ENCODE measurements around the gene SEZ6.

SEZ6 gene

DNA sequence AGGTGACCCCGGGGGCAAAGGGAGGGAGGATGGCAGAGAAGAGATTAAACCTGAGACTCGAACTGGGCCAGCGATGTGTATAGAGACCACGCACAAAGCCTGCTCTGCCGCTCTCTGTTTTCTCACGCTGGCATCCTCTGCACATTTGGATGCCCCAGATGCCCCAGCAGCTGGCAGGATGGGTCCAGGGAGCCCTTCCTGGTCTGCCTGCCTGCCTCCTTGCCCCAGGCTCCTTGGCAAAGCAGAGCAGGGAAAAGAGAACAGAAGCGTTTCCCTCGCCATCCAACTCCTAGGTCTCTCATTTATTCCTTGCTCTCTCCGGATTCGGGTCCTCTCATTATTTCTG lies 31.9 kb upstream of the SEZ6 start:
- DNase-seq = no peak

DNA sequence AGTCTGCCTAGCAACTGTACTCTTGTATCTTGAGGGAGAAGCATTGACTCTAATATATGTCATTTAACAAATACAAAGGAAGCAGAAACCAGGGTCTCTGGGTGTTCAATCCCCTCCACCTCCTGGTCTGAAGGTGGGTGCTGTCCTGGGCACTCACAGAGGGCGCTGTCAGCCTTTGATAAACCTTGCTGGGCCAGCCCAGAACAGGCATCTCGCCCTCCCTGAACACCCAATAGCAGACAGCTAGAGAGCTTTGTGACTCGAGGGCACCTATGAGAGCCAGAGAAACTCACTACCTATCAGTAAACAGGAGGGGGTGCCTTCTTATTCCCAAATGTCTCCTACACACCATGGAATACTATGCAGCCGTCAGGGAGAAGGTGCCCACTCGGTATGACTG lies 30.8 kb upstream of the SEZ6 start:
- no peak for DNase-seq

DNA sequence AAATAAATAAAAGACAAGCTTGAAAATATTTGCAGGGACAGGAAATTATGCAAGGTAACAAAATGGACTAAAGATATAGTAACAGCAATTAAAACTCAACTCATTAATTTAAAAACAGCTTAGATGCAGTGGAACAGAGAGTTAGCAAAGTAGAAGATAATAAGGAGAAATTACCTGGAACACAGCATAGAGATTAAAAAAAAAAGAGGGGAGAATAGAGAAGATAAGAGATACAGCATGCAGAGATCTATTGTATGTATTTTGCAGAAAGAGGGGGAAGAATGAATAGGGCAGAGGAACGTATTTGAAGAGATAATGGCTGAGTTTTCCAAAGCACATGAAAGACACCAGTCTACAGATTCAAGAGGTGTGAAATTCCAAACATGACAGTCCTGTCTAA lies 28.7 kb upstream of the SEZ6 start:
- no peak for DNase-seq

DNA sequence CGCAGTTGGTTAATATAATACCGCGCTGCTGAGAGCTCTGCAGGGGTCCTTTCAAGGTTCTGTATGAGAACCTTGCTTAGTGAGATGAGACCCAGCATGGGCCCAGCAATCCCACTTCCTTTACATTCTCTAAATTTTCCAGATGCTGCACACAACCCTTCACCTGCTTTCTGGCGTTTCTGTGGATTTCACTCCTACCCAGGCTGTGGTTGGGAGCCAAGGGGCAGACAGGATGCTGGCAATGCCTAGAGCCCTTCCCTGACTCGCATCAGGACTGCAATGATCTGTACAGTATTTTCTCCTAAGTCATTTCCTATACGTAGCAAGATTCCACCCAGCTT lies 27.0 kb upstream of the SEZ6 start:
- DNase-seq = no peak

DNA sequence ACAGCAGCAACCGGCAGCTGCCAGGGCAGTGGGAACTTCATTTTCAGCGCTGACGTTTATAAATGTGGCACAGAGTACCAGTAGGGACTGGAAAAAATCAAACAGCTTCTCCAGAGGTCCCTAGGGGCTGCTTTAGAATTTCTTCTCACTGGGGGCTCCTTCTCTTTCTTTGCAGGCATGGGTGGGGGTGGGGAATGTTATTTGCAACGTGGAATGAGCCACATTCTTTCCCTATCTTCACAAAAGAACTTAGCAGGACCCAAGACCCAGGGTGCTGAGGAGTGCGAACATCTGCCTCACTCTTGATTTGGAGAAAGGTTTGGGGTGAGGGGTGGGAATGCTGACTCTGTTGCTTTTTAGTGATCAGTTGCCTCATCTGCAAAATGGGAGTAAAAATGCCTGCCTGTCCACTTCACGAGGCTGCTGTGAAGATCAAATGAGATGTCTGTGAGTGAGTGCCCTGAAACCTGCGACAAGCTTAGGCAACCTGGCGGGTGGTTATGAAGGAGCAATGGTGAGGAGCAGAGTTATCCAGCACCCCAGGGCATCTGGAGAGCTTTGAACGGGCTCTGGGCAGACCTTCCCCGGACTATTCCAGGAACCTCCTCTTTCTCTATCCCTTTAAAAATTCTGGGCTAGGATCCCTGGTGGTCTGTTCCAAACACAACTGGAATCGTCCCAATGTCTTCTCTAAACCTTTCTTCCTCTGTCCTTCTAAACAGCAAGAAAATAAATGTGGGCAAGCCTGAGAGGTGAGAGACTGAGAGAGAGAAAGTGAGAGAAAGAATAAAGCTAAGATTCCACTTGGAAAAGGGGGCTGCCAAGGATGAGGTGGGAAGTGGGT lies 26.4 kb upstream of the SEZ6 start:
- no peak for DNase-seq

DNA sequence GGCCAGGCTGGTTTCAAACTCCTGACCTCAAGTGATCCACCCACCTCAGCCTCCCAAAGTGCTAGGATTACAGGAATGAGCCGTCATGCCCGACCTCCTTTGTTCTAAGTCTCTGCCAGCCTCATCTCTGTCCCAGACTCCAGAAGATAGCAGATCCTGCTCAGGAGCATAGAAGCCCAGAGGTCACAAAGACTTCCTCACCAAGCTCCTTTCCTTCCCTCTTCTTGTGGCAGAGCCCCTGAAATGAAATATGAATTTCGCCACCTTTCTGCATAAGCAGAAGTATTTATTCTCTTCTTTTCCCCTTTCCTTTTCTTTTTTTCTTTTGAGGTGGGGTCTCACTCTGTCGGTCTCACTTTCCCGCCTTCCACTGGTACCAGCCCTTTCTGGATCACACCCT lies 25.7 kb upstream of the SEZ6 start:
- DNase-seq = no peak

DNA sequence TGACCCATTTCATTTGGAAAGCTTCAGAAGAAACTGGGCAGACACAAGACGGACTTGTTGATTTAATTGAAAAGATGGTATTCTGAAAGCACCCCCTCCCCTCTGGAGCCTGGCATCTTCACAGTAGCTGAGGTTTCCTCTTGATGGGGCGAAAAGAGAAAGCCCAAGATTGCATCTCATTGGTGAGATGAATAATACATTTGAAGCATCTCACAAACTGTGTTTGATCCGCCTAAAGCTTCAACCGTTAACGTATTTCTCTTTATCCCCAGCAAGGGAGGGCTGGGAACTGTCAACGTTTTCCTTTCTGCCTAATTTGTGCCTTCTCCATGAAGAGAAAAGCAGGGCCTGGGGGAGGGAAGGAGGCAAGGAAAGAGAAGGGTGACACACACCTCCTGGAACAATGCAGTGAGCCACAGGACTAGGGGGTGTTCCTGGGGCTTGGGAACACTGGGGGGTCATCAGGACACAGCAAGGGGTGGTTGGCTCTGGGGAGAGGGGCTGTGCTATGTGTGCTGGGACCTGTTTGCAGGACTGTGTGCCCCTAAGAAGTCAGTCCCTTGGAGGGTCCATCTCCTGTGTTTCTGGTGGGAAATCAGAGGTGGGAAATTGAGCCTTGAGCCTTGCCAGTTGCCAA lies 18.6 kb upstream of the SEZ6 start:
- DNase-seq = no peak

DNA sequence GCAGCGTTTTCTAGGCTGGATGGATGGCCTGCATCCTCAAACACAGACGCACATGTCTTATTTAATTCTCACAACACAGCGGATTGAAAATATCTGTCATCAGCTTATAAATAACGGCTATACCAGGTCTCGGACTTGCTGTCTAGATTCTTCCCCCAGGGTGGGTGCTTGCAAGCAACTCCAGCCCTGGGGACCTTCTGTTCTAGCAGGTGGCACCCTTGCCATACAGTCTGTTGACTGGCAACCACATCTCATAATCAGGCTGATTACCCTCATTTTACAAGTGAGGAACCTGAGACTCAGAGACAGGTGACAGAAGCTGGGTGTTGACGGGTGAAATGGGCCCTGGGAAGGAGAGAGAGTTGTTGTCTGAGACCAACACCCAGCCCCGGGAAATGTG lies 16.2 kb upstream of the SEZ6 start:
- DNase-seq = no peak

DNA sequence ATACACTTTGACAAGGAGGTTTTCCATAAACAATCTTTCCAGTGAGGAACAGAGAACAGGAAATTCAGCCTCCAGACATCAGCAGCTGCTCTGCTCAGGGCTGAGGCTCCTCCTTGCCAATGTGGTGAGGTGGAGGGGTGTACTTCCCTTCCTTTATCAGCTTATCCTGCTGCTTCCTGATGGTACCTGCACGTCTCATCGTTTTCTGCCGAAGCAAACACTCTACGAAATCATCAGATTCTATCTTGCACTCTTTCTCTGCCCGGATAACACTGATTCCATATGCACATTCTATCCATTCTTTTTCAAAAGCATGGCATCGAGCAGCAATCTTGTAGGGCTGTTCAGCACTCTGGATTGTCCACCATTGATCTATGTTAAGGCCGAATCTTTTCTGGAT lies 15.4 kb upstream of the SEZ6 start:
- DNase-seq = no peak

DNA sequence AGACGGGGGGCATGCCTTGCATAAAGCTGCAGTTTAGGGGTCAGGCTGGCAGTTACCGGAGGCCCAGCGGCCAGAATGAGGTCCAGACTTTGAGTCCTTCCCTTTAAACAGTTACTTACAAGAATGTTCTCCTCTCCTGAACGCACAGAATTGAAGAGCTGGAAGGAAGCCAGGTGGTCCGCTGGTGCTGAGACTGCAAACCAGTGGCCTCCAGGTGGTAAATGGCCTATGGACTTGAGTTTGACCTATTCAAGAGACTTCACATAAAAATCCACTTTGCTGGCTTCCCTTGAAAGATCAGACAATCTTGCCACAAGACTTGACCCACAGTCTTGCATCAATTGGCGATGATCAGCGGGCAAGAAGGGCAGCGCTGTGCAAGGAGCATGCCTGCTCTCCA lies 14.7 kb upstream of the SEZ6 start:
- DNase-seq = no peak

DNA sequence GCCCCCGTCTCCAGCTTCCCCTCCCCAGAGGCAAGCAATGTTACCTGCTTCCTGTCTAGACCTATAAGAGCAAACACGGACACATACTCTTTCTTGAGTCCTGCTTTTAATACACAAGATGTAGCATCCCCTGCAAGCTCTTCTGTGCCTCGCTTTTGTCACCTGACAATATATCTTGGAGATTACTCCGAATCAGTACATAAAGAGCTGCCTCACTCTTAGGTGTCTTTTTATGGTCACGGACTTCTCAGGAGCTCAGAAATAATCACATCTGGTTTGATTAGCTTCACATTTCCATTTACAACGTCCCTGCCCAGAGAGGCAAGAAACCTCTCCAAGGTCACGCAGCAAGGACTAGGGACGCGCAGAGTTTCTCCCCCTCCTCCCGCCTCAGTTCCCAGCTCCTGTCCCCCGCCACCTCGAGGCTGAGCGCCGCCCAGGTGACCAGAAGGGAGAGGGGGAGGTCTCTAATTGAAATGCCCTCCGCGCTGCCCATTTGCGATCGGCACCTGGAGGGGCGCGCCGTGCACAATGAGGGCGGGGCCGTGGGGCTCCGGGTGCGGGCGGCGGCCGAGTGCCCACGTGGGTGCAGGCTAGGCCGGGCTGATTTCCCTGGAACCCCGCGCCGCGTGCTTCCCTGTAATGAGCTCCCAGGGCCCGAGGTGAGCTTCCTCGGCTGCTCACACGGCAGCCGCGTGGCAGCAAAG lies 13.8 kb upstream of the SEZ6 start:
- peak; percentile 89 for DNase-seq

DNA sequence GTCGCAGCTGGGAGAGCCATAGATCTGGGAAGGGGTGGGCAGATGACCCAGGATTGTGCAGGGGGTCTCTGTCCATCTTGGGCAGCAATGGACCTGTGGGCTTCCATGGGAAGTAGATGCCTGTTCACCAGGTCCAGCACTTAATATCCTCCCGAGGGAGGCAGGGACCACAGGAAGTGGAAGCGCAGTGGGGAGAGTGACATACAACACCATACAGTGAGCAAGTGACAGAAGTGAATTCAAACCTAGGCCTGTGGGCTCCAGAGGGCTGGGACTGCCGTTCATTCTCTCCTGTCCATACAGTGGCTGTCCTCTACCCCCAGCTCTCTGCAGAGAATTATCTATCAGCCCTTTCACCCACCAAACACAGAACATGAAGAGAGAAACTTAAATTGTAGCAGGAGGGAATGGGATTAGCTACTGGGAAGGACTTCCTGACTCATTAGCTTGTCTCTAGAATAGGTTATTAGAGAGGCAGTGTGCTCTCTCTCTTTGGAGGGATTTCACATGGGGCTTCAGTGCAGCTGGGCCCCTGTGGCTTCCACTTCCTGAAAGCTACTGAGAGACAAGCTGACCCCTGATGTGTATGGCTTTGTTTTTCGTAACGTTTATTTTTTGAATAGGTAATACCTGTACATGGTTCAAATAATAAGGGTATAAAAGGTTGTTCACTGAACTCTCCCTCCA lies 13.1 kb upstream of the SEZ6 start:
- DNase-seq = peak; percentile 74

DNA sequence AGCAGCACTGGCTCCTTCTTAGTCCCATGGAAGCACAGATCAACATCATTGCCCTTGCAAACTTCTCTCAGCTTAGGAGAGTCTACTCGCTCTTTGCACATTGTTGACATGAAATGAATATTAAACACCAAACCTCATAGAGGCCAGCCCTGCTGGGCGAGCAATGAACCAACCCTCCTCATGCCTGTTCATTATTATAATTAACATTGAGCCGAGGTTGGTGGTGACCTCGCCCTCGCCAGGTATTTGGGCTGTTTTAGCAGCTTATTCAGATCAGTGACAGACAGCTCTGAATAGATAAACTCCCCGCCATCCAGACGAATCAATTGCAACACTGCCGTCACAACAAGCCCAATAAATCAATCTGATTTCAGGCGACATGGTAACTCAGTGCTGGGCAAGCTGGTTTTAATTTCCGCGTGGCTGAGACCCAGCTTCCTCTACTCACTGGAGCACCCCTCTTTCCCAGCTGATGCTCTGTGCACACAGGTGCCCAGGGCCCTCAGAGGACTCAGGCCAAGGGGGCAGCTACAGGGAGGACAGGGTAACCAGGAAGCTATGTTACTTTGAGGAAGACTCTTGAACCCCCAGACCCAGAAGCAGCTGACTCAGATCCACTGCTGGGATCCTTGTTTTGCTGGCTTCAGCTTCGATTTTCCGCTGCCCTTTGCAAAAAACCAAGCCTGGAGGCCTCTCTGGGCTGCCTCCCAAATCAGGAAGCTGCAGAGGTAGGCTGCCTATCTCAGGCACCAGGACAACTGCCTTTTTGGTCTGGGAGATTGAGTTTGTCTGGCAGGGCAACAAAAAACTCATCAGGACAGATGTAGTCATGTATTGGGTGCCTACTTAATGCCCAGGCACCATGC lies 10.7 kb upstream of the SEZ6 start:
- peak; percentile 65 for DNase-seq

DNA sequence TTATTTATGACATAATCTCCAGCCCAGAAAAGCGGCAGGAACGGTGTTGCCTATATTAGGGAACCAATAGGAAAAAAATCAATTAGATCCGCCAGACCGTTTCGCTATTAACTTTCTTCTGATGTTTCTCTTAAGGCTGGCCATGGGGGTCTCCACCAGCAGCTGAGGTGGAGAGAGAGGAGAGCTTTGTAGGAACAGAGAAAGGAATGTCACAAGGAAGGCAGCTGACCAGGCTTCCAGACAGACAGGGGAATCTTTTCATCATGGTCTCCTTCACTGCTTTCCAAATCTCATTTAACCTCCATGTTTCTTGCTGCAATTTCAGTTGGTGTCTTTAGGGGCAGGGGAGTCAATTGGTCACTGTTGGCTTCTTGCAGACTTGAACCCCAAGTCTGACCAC lies 8.9 kb upstream of the SEZ6 start:
- DNase-seq = no peak

DNA sequence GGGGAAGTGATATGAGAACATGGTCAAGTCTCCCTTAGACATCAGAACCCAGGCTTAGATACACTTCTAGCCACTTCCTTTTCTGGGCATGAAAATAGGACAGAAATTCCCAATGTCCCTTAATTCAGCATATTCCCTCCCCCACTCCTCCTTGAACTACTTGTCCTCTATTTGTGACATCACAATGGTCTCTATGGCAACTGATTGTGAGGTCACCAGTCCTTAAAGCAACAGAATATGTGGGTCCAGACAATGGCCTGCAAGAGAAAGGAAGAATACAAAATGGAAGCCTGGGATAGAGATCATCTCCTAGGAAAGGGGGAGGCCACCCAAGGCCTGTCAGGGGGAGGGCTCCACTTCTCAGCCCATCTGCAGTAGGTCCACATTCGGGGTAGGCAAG lies 6.7 kb upstream of the SEZ6 start:
- DNase-seq = no peak

DNA sequence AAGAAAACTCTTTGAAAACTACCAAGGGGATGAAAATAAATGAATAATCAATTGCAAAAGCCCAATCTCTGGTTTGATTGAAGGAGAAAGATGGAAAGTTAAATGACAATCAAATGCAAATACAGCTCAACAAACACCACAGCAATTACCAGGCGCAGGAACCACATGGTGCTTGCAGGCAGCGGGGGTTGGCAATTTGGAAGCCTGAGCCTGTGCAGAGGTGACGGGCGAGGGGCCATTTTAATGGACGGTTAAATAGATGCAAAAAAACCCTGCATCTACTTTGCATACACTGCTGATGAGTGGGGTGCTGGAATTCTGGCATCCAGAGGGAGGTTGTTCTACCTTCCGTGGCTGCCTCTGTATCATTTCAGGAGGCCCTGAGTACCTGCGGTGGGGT lies 4.8 kb upstream of the SEZ6 start:
- DNase-seq = peak; percentile 100

DNA sequence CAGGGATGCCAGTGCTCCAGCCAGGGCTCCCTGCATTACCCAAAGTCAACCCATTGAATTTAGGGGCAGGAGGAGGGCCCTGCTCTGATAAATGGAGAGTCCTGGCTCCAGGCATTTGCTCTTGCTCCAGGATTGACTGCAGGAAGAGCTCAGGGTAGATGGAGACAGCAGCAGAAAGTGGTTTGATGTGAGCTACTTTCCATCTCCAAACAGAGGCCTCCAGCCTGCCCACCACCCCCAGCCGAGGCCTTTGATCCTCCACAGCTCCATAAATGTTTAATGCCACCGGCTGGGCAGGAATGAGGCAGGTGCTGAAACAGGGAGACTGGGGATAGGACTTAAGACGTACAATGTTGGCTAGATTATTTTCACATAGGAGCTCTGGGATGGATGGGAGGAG lies 4.3 kb upstream of the SEZ6 start:
- DNase-seq = peak; percentile 98

DNA sequence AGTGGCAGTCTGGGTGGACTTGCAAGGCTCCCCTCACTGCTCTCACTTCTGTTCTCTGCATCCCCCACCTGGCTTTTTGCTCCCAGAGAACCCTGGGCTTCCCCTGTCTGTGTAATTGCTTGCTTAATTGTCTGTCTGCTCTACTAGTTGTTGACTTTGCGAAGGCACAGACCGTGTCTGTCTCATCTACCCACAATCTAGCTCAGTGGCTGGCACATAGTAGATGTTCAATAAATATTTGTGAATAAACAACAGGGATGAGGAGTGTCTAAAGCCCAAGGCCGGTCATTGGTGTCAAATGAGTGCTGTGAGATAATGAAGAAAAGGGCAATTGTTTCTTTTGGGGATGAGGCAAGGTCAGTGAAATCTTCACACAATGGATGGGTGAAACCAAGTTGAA lies 2.8 kb upstream of the SEZ6 start:
- no peak for DNase-seq

DNA sequence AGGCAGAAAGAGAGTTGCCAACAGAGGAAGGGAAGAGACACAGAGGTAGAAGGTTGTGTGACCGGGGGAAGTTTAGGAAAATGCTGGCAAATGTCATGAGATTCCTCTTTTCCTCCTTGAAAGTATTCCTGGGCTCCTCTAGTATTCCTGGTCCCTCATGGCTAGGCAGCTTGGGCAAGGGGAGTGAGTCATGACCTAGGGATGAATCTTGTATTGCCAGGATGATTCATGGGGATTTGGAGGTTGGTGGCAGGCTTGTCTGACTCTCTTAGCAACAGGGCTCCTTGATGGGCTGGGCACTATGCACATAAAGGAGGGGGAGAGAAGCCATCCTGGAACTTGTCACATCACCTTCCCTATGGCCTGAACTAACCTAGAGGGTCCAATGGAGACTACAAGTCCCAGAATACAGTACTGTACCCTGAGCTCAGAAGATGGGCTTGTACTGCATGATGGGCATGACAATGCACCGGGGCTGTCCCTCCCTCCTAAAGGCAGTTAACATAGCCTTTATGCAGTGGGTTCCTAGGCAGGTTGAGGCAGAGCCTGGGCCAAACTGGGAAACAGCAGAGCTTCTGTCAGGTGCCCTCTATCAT lies 2.1 kb upstream of the SEZ6 start:
- DNase-seq = no peak

DNA sequence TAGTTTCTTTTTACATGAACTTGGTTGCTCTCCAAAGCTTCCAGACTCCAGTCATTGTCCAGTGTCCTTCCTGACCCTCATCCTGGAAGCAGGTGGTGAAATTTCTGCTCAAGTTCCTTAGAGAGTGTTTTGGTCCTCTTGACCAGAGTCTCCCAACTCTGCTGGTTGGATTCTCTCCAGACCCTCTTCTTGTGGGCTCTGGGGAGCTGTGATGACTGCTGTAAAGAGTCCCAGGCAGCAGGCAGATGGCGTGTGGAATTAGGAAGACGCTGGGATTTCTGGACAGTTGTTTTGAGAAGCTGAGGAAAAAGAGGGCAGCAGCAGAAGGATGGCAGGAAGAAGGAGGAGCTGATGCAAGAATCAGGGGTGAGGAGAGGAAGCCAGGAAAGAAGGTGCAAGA lies 1.6 kb upstream of the SEZ6 start:
- no peak for DNase-seq

DNA sequence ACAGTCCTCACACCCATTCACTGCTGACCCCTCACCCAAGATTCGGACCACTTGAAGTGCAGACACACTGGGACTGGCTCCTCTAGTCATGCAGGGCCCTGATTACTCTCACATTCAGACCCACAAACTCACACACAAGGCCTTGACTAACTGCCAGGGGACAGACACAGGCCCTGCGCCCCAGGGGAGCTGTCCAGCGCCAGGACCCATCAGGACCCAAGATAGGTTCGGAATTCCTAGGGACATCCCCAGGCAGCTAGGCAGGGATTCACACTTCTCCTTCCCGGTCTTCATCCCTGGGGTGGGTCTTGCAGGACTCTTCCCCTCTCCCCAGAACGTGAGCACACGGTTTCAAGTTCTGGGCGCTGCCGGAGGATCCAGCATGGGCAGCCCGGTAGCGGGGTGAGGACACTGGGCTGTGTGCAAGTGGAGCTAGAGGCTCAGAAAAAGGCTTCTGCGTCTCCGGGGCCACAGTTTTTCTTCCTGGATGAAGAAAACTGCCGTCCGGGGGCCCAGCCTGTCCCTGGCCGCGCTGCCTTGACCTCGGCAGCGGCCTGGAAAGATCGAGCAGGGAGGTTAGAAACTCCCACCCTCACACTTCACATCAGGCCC lies 1.6 kb downstream of the SEZ6 start:
- no peak for DNase-seq

DNA sequence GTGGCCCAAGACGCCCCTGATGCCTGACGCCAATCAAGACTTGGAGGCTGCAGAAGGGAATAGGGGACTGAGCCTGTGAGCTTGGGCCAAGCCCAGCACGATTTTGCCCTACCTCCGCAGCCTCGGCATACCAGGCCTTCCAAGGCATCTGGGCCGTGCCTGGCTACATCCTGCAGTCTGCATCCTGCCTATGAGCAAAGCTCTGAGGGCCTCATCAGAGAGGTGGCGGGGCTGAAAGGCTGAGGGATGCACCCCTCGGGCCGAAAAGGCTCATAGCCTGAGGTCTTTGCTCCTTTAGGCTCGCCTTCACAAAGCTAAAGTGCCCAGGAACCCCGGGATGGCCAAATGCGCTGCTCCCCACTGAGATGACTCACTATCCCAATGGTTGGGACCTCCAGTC lies 2.5 kb downstream of the SEZ6 start:
- DNase-seq = no peak

All from NCI-H526 treated with DMSO at 0.1 percent for 48 hours (cell line).